Inflammatory macrophage treated with lipopolysaccharide for 1 hour (primary cell): ENCODE data around the gene METRNL.
"Not testable (repeated sequence)": the region's sequence is repeated elsewhere in the genome, so short reads cannot be mapped to it uniquely, and the experiment has no call there.

Experiments used
- DNase-seq, 2 donors: peaks; one replicate each; pipeline ENCODE4 v3.0.0-alpha.2; 2020 to 2022

Gene METRNL

DNA sequence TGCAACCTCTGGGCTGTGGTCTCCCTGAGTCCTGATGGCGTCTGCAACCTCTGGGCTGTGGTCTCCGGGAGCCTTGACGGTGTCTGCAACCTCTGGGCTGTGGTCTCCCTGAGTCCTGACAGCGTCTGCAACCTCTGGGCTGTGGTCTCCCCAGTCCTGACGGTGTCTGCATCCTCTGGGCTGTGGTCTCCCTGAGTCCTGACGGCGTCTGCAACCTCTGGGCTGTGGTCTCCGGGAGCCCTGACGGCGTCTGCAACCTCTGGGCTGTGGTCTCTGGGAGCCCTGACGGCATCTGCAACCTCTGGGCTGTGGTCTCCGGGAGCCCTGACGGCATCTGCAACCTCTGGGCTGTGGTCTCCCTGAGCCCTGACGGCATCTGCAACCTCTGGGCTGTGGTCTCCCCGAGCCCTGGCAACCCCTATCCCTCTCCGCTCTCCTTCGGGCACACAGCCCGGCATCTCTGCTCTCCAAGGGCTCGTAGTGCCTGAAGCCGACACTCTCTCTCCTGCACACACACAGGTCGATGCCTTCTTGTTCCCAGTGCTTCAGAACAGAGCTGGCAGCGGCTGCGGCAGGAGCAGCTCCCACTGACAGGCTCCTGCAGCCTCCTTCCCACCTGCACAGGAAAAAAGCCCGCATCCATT is 45.6 kb downstream of the METRNL start:
- DNase-seq = no peak

DNA sequence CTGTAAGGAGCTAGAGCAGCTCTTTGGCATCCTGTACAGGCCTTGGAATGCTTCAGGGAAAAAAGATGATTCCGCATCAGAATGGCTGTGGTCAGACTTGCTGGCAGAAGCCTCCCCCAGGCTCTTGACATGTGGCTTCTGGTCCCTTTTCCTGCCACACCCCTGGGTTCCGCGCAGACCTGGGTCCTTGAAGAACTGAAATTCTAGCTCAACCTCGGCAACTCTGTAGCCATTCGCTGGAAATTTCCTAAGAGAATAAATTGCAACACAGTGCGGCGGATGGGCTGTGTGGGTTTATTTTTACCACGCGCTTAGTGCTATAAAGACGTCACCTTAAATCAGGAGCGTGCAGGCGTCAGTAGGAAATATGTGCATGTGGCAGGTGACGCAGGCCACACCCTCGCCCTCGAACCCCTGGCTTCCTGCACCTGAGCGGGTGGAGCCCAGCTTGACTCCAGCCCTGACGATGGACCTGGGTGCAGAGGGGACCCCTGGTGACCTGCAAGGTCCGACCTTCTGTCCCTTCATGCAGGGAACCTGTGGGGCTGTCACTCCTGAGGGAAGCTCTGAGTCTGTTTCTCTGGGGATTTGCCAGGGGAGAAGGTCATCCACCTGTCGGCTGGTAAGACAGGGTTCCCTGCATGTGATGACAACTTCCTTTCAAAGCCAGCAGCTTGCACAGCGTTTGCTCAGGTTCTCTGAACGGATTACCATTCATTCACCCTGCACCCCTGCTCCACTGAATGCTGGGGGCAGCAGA is 46.3 kb downstream of the METRNL start:
- DNase-seq = peak; percentile 84 to 86

DNA sequence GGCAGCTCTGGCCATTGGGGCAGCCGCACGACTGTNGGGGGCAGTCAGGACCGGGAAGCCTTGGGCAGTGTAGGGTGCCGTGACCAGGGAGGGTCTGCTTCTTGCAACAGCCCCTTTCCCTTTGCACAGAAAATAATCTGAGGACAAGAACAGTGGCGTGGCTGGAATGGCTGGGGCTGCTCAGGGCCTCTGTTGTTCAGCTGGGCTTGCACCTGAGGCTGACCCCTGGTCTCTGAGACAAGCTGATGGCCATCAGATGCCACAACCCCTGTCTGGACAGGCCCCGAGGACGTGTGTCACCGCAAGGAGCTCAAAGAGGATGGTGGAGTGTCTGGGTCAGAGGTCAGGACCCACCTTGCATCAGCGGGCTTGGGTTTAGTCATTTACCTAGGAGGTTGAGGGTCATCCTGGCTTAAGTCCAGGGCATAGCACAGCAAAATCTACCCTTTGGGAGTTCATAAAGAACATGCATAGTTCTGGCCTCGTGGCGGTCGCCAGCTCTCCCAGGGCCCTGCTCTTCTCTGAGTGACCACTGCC is 46.9 kb downstream of the METRNL start:
- no peak for DNase-seq

DNA sequence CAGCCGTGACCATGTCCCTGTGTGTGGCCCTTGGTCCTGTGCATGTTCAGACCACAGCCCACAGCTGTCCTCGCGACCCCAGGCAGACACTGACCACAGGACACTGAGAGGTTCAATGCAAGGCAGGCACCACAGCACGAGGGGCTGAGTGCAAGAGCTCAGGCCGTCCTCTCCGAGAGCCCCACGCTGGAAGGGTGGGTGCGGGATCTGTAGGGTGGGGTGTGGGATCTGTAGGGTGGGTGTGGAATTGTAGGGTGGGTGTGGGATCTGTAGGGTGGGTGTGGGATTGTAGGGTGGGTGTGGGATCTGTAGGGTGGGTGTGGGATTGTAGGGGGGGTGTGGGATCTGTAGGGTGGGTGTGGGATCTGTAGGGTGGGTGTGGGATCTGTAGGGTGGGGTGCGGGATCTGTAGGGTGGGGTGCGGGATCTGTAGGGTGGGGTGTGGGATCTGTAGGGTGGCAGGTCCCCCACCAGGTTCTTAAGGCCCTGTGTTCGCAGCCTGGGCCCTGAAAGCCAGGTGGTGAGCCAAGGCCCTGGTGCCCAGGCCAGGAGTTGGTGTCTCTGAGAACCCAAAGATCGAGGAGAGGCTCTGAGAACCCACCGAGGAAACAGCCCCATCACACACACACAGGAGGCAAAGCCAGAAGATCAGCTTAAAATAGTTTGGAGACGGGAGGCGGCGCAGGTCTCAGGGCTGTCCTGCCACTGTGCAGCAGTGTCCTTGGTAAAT is 48.2 kb downstream of the METRNL start:
- no peak for DNase-seq

DNA sequence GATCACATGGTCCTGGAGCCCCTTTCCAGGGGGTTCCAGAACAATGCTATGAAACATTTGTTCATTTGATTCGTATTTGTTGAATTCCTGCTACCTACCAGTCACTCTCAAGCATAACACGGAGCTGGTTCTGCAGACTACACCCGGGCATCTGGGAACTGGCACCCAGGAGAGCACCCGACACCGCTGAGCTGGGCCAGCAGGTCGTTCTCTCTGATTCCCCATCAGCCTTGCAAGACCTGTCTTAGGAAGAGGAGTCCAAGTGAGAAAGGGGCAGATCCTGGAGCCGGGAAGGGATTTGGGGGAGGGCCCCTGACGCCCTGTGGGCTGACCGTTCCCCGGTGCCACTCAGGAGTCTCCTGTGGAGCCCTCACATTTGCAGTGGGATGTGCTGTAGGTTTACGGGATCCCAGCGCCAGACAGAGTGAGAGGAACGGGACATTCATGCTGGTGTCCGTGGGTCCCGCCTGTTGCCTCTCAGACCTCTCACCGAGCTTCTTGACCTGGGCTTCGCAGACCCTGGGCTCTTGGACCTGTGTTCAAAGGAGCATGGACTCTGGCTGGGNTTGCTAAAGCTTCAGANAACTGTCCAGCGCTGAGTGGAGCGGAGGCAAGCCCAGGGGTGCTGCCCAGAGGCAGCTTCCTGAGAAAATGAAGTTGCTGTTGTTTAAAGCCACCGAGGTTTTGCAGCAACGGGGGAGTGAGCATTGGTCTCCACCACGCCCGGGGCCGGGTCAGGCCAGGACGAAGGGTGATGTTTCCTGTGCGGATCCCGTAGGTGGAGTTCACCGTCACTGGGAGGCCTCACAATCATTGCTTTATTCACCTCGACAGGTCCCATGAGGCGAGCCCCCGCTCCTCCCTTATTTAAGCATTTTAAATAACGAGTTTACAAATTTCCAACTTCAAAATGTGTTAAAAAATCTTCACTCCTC is 49.2 kb downstream of the METRNL start:
- DNase-seq = no peak

DNA sequence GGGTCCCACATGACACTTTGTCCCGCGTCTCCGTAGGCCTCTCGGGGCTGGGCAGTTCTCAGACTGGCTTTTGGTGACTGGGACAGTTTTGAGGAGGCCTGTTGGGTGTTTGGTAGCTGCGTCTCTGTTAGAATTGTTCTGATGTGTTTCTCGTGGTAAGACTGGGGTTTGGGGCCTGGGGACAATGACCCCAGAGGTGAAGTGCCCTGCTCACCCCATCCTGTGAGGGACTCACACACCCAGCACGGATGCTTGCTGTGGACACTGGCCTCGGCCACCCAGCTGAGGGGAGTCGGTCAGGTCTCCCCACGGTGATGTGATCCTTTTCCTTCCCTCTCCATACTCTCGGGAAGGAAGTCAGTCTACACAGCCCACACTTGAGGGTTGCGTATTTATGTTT is 50.3 kb downstream of the METRNL start:
- DNase-seq = no peak

DNA sequence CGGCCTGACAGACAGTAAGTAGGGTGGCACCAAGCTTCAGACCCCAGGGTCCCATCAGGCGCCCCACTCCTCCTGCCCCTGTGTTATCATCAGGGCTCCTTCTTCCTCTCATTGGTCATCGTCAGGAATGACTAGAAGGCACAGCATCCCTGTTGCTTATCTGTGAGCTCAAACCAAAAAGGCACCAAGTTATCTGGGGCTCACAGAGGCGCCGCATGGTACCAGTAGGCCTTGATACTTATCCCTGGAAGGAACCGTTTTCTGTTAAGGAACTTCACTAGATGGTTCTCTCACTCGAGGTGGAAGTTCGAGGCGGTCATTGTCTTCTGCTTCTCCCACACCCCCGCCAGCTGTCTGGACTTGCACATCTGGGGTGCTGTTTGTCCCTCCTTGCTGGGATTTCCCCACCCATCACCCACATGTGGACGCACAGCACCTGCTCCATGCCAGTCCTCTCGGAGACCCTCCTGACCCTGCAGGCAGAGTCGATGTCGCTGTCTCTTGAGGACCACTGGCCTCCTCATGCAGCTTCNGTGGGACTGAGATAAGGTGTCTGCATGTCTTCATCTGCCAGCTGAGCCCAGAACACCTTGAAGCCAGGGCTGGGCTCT is 52.1 kb downstream of the METRNL start:
- peak in 1 of 2 donors; percentile 43 for DNase-seq

DNA sequence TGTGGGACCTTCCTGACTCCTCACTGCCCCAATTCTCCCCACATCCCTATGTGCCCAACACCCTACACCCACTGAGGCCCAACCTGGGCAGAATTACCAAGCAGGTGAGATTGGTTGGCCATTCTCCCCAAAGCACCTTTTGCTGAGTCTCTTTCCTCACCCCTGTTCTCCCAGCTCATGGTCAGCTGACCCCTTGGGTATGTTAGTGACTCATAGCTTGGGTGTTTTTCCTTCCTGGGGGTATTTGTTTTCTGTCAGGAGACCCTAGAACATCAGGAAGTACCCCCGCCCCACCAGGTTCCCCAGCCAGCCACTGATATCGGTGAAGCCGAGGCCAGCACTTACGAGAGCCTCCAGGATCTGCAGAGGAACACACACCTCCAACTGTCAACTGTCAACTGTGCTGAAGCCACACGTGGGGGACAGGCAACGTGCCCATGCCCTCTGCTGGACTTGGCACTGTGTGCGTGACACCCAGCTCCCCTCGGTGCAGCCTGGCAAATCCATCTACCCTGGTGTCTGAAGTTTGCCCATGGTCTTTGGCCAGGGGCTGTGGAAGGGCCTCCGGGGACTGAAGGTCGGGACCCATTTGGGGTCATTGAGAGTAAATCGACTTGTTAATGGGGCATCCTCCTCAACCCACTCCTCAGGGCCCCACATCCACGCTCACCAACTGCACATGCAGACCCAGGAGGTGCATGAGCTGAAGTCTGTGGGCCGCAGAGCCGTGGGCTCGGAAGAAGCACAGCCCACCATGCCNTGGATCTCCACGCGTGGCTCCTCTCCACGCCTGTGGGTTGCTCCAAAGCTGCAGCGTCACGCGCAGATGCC is 53.1 kb downstream of the METRNL start:
- no peak for DNase-seq

DNA sequence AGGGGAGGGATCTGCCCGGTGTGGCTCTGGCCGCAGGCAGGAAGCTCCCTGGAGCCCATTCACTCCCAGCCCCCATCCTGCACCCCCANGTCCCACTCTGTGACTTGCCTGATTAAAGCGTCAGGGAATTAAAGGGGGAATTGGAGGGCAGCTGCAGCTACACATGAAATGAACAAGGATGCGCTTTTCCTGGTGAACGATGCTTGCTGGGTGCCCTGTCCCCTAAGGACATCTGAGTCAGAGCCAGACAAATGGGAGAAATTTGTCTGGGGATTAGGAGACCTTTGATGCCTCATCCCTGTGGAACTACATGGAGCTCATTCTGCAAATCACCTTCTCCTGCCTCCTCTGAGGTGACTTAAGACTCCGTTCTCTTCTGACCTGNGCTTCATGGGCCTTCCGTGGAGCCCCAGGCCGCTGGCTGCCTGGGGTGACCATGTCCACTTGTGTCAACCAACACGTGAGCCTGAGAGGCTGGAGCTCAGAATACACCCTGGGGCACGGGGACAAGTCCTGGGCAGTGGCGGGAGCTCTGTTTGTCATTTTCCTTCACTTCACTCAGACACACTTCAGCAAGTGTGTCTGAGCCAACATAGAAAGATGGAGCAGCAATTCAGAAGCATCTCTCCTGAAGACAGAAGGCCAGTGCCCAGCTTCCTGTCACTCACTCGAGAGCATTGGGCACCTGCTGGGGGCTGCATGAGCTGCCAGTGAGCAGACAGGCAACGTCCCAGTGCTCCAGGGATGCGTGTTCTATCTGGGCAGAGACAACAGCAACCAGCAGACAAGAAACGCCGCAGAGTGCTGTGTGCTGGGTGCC is 54.1 kb downstream of the METRNL start:
- DNase-seq = no peak

DNA sequence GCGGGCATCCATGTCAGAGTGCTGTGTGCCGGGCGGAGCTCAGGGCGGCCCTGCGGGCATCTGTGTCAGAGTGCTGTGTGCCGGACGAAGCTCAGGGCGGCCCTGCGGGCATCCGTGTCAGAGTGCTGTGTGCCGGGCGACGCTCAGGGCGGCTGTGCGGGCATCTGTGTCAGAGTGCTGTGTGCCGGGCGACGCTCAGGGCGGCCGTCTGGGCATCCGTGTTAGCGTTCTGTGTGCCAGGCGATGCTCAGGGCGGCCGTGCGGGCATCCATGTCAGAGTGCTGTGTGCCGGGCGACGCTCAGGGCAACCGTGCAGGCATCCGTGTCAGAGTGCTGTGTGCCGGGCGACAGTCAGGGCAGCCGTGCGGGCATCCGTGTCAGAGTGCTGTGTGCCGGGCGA is 55.0 kb downstream of the METRNL start:
- DNase-seq = not testable (repeated sequence)

DNA sequence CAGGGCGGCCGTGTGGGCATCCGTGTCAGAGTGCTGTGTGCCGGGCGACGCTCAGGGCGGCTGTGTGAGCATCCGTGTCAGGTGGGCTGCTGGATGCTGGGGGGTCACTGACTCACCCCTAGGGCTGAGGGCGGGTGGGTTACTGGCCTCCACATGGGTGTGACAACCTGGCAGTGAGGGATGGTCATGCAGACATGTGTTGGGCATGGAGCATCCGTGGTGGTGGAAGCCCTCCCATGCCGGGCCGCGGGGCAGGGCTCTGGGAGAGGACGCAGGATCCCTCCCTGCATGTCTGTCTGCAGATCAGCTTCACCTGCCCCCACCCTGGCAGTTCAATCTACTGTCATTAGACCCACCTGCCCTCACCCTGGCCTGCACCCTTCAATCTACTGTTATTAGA is 56.3 kb downstream of the METRNL start:
- no peak for DNase-seq

DNA sequence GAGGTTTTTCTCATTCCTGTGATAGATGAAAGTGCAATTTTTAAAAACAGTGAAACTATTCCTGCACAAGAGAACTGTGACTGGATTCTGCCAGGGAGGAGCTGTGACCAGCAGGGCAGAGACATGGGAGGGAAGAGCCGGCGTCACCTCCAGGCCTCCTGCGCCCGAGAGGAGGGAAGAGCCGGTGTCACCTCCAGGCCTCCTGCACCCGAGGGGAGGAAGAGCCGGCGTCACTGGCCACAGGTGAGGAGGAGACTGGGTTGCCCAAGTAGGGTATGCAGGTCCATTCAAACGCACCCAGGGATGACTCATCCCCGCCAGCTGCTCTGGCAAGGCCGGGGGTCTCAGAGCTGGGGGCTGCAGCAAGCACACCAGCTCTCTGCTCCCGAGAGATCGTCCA is 56.7 kb downstream of the METRNL start:
- DNase-seq = no peak

DNA sequence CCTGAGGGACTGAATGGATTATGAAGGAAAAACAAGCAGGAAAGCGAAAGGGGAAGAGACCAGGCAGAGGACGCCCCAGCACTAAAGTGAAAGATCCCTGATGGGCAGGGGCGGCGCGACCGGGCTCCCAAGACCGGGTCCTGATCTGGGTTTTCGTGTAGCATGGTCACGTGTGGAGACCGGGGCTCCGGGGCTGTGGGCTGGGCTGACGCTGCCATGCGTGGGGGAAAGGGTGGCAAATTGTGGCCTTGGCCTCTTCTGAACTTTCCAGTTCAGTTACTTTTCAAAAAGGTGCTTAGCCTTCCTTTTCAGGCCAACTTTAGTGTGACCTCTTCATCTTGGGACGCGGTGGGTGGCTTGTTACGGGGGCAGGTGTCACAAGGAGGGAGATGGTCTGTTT is 57.5 kb downstream of the METRNL start:
- no peak for DNase-seq

DNA sequence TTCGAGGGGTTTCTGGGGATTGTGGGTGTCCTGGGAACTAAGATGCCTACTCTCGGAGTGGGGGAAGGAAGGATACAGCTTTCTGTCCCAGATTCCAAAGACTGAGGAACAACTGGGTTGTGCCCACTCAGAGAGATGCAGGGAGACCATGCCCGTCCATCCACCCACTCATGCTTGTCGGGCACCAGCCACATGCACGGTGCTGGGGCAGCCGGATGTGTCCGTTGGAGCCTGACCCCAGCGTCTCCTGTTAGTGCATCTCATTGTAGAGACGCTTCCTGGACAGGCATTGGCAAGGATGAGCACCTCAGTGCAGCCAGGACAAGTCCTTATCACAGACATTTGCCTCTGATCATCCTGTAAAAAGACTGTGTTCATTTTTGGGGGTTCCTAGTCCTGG is 58.1 kb downstream of the METRNL start:
- no peak for DNase-seq

DNA sequence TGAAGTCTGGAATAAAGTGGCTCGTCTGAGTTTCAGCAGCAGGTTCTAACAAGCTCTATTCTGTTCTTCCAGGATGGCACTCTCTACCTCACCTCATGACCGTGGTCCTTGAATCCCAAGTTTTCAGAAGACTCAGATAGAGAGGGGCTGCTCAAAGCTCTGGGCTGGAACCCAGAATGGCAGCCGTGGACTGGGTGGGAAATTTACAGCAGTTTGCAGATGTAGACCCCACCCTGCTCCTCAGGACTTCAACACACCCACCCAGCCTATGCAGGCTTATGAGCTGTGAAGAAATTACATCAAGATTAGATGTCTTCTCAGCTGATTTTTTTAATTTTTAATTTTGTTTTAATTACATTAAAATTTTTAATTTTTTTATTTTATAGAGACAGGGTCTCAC is 59.4 kb downstream of the METRNL start:
- DNase-seq = no peak

DNA sequence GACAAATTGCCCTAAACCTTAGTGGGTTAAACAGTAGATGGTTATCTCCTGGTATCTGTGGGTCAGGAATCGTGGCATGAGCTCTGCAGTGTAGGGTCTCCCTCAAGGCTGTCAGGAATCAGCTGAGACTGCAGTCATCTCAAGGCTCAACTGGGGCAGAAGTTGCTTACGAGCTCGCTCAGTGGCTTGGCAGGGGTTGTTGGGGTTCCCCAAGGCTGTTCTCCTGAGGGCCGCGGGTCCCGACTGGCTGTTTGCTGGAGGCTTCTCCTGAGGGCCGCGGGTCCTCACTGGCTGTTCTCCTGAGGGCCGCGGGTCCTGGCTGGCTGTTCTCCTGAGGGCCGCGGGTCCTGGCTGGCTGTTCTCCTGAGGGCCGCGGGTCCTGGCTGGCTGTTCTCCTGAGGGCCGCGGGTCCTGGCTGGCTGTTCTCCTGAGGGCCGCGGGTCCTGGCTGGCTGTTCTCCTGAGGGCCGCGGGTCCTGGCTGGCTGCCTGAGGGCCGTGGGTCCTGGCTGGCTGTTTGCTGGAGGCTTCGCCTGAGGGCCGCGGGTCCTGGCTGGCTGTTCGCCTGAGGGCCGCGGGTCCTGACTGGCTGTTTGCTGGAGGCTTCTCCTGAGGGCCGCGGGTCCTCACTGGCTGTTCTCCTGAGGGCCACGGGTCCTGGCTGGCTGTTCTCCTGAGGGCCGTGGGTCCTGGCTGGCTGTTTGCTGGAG is 60.3 kb downstream of the METRNL start:
- DNase-seq = not testable (repeated sequence)

DNA sequence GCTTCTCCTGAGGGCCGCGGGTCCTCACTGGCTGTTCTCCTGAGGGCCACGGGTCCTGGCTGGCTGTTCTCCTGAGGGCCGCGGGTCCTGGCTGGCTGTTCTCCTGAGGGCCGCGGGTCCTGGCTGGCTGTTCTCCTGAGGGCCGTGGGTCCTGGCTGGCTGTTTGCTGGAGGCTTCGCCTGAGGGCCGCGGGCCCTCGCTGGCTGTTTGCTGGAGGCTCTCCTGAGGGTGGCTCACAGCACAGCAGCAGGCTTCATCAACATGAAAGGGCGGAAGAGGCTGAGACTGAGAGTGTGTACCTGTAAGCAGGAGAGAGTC is 60.8 kb downstream of the METRNL start:
- DNase-seq = not testable (repeated sequence)

DNA sequence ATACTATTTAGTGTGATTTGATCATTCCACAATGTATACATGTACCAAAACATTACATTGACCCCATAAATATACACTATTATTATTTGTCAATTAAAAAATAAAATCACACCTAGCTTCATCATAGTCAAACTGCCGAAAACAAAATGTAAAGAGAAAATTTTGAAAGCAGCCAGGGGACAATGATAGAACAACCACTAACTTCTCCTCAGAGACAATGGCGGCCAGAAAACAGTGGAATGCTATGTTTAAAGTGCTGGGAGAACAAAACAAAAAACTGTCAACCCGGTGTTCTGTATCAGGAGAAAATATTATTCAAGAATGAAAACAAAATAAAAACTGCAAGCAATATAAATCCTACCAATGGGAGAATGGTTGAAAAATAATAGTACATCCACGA is 63.2 kb downstream of the METRNL start:
- DNase-seq = no peak

DNA sequence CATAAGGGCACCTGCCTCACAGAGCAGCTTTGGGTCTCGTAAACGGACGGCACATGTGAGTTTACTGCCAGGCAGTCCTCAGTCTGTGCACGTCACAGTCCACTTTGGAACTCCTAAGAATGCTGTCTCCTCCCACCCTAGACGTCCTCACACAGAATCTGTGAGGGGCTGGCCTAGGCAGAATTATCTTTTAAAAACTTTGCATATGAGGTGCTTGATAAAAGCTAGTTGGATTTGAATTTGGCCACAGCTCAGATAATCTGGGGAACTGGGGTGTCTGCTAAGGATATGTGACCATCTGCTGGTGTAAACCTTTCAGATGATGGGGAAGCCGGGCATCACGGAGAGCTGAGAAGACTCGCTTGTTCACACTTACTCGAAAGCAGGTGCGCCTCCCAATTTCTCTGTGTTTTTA is 64.4 kb downstream of the METRNL start:
- no peak for DNase-seq
